Gastrocnemius medialis (tissue), 4 donors: Measurements from ENCODE around the gene HSP90AB1. TPM values are rescaled to one million over a fixed set of nuclear protein-coding genes. Genes with fewer than 3 reads are reported as not detected.

Source experiments
- ATAC-seq, 2 donors: fragments of 150-250 bp; one replicate each; pipeline ENCODE4 v1.9.1; 2016
- DNase-seq, 2 donors: peaks; one replicate each; pipeline ENCODE4 v3.0.0-alpha.2; 2019
- H3K27ac ChIP-seq, 4 donors: fragments of 200-600 bp; sonication (generic); 1 replicate in 1 of 4; 2 replicates in 3 of 4; pipeline ENCODE4 v1.5.1; 2016 to 2018; ENCODE audit warnings: mild to moderate bottlenecking in 2 of 4, moderate library complexity in 1 of 4
- H3K27me3 ChIP-seq, 3 donors: fragments of 200-600 bp; sonication (generic) in 2 of 3; 1 replicate in 1 of 3; 2 replicates in 2 of 3; pipeline versions ENCODE4 v1.5.1 to v1.6.0; 2016 to 2019; ENCODE audit warnings: mild to moderate bottlenecking in 1 of 3, moderate library complexity in 1 of 3
- H3K36me3 ChIP-seq, 2 donors: fragments of 200-600 bp; sonication (generic) in 1 of 2; one replicate each; pipeline ENCODE4 v1.5.1; 2017 to 2018
- H3K4me1 ChIP-seq, 2 donors: fragments of 200-600 bp; sonication (generic) in 1 of 2; one replicate each; pipeline ENCODE4 v1.5.1; 2016 to 2017; ENCODE audit warnings: mild to moderate bottlenecking in 2 of 2
- H3K4me3 ChIP-seq, 4 donors: fragments of 200-600 bp; sonication (generic) in 3 of 4; 1 replicate in 1 of 4; 2 replicates in 3 of 4; pipeline ENCODE4 v1.5.1; 2016 to 2019; ENCODE audit warnings: mild to moderate bottlenecking in 2 of 4
- H3K9me3 ChIP-seq, 3 donors: fragments of 200-600 bp; sonication (generic) in 2 of 3; 1 replicate in 1 of 3; 2 replicates in 2 of 3; pipeline ENCODE4 v1.5.1; 2016 to 2019
- POLR2A ChIP-seq, 2 donors: fragments of 450-650 bp; IDR thresholded peaks; one replicate each; pipeline ENCODE4 v1.6.1; 2017; ENCODE audit warnings: antibody characterized with exemption in 2 of 2, mild to moderate bottlenecking in 2 of 2, moderate library complexity in 2 of 2
- in situ Hi-C, 4 donors: fragments of 200-750 bp; cut with MboI; loops; one replicate each; pipeline versions ENCODE4 v1.15.0 to v1.8.0; 2017; ENCODE audit warnings: low sequenced_read_pairs in 4 of 4
- intact Hi-C: fragments of 100-400 bp; cut with DNase I; formaldehyde crosslinking; loops from one replicate; pipeline ENCODE4 v1.15.1; 2023; ENCODE audit warnings: low total_unique reads
- total RNA-seq, 4 donors: library from RNA; depleted of rRNA; stranded (reverse); fragments of >200 nt; gene quantifications; one replicate each; pipeline versions ENCODE4 v1.1.0 to v1.2.3, GENCODE V29; 2016
- TF ChIP-seq, protein P1 (sequence below), 5 experiments: fragments of 450-650 bp in 3 of 5; fragments of 200-600 bp in 2 of 5; sonication (generic) in 2 of 5; IDR thresholded peaks in 4 of 5; conservative IDR thresholded peaks in 1 of 5; 1 replicate in 4 of 5; 2 replicates in 1 of 5; pipeline ENCODE4 v1.5.1; 2016 to 2019; ENCODE audit warnings: antibody characterized with exemption in 5 of 5, mild to moderate bottlenecking in 3 of 5, moderate library complexity in 3 of 5

Gene HSP90AB1
- total RNA-seq, 4 donors from 2014 or later, result 878 to 1,576 (median 1,106) TPM

DNA sequence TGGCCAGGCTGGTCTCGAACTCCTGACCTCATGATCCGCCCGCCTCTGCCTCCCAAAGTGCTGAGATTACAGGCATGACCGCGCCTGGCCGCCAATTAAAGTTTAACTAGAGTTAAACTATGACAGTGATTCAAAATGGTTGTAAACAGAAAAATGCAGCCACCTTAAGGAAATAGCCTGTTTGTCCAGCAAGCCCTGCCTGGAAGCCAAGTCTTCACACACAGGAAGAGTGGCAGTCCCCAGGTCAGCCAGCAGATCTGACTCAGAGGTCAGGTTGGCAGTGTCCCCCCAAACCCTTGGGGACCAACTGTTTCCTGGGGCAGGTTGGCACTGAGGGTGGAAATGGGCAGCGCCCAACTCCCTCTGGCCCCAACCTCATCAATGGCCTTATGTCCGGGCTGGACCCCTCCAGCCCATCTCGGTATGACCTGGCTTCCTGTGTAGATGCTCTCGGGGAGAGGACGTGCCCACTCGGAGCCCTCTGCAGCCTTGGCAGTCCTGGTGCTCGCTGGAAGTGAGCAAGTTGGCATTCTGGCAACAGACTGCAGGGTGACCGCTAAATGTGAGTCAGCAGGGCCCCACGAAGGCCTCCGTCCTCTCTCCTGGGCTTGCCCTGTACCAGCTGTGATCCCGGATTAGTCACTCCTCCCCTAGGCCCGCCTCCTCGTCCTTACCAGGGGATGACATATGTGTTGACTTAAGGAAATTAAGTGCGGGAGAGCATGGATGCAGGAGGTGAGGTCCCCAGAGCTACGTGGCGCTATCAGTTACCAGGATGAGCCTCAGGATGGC is 9.7 kb upstream of the HSP90AB1 start:
- peaks cover 0 to 1% of the 10 kb centered on the region in 2 donors for H3K36me3 ChIP-seq
- peak; percentile 96 to 98 for DNase-seq
- ATAC-seq, result peak; percentile 81 to 83
- in situ Hi-C loops, result loop anchor here in 3 of 4 donors (5.0 to 25.0 kb wide), 3 partner anchors 62 to 125 kb away; no protein-coding TSS in a partner anchor
- H3K4me3 ChIP-seq, result peak overlapping the region; percentile 68 to 83 (median 74)
- H3K27me3 ChIP-seq, result no peaks in the 10 kb centered on the region
- intact Hi-C loops, result loop anchor here (1.0 to 5.0 kb wide), 2 partner anchors 10 to 130 kb away; partner anchors contain the start of gene HSP90AB1
- TF ChIP-seq, protein P1, sequence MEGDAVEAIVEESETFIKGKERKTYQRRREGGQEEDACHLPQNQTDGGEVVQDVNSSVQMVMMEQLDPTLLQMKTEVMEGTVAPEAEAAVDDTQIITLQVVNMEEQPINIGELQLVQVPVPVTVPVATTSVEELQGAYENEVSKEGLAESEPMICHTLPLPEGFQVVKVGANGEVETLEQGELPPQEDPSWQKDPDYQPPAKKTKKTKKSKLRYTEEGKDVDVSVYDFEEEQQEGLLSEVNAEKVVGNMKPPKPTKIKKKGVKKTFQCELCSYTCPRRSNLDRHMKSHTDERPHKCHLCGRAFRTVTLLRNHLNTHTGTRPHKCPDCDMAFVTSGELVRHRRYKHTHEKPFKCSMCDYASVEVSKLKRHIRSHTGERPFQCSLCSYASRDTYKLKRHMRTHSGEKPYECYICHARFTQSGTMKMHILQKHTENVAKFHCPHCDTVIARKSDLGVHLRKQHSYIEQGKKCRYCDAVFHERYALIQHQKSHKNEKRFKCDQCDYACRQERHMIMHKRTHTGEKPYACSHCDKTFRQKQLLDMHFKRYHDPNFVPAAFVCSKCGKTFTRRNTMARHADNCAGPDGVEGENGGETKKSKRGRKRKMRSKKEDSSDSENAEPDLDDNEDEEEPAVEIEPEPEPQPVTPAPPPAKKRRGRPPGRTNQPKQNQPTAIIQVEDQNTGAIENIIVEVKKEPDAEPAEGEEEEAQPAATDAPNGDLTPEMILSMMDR (IDR thresholded peaks at IDR 0.05 in 4 of 5, conservative IDR thresholded peaks at IDR 0.05 in 1 of 5), result no peak
- TF ChIP-seq POLR2A (IDR thresholded peaks at IDR 0.05), result no peak
- H3K9me3 ChIP-seq, result no peaks in the 10 kb centered on the region
- H3K27ac ChIP-seq, result peak overlapping the region; percentile 95 to 99 (median 98)
- H3K4me1 ChIP-seq, result peaks cover 40 to 47% of the 10 kb centered on the region in 2 donors

DNA sequence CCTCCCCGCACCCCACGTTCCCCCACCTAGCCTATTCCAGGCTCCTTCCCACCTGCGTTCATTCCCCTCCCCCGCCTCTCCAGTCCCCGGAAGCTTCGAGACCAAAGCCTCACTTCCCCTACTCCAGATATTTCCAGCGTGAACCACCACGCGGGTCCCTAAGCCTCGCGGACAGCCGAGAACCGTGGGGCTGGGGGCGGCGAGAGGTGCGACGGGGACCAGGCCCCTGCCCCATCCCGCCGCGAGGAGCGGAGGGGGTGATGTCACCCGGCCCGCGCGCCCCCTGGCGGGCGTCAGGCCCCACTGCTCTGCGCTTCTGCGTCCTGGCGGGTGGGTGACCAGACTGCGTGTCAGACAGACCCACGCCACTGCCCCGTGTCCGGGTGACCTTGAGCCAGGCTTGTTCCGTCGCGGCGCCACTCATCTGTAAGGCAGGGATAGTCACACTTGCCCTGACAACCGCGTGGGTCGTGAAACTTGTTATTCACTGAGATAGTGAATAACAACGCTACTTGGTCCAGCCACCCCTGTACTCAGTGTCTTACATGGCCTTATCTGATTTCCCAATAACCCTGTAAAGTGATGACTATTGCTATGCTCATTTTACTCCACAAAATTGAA is 9.0 kb upstream of the HSP90AB1 start:
- DNase-seq, result peak; percentile 57 to 83
- in situ Hi-C loops (loop anchor here in 3 of 4 donors (5.0 to 25.0 kb wide), 3 partner anchors 63 to 126 kb away; no protein-coding TSS in a partner anchor), intact Hi-C loops (loop anchor here (1.0 to 5.0 kb wide), 3 partner anchors 9 to 131 kb away; partner anchors contain the start of gene HSP90AB1)
- Histone ChIP-seq H3K9me3 (no peaks in the 10 kb centered on the region), H3K27ac (peak overlapping the region; percentile 95 to 99 (median 98)), H3K4me1 (peaks cover 35 to 42% of the 10 kb centered on the region in 2 donors), H3K4me3 (peak overlapping the region; percentile 68 to 83 (median 74)), H3K27me3 (no peaks in the 10 kb centered on the region), H3K36me3 (no peaks in the 10 kb centered on the region)
- peak; percentile 61 to 71 for TF ChIP-seq POLR2A (IDR thresholded peaks at IDR 0.05)
- TF ChIP-seq, protein P1 (IDR thresholded peaks at IDR 0.05 in 4 of 5, conservative IDR thresholded peaks at IDR 0.05 in 1 of 5), result peak; percentile 95 to 100 (median 99)
- ATAC-seq, result peak; percentile 71 to 74

DNA sequence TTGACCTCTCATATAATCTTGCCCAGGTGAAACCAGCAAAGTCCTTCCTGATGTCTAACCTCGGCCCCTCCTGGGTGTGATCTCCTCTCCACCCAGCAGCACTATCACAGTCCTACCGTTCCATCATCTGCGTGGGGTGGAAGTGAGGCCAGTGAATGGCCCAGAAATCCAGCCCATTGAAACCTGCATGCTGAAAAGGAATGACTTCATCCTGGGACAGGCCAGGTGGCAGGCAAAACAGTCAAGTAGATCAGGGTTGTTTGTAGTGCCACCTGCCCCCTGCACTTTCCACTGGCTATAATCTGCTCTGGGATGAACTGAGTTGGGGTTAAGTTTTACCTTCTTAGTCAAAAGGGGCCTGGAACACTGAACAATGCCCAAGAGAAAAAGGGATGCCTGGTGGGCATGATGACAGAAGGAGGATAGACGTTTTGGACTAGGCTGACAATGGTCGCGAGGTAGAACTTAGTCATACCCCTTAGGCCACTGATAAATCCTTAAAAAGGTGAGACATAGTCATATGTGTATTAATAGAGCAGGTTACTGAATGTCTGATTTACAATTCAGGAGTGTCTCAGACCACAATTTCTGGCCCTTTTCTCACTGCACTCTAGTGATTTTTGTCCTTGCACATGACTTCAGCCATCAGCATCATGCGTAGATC is 8.1 kb upstream of the HSP90AB1 start:
- intact Hi-C loops, result loop anchor here (1.0 to 5.0 kb wide), 2 partner anchors 67 to 132 kb away; no protein-coding TSS in a partner anchor
- Histone ChIP-seq H3K36me3 (no peaks in the 10 kb centered on the region), H3K27me3 (no peaks in the 10 kb centered on the region), H3K9me3 (no peaks in the 10 kb centered on the region), H3K27ac (peak overlapping the region; percentile 95 to 99 (median 98)), H3K4me3 (no peak overlapping the region), H3K4me1 (peaks cover 26 to 33% of the 10 kb centered on the region in 2 donors)
- in situ Hi-C loops, result loop anchor here in 3 of 4 donors (5.0 to 25.0 kb wide), 3 partner anchors 64 to 127 kb away; no protein-coding TSS in a partner anchor
- no peak for DNase-seq
- no peak for ATAC-seq
- TF ChIP-seq, protein P1 (IDR thresholded peaks at IDR 0.05 in 4 of 5, conservative IDR thresholded peaks at IDR 0.05 in 1 of 5), result no peak
- no peak for TF ChIP-seq POLR2A (IDR thresholded peaks at IDR 0.05)

DNA sequence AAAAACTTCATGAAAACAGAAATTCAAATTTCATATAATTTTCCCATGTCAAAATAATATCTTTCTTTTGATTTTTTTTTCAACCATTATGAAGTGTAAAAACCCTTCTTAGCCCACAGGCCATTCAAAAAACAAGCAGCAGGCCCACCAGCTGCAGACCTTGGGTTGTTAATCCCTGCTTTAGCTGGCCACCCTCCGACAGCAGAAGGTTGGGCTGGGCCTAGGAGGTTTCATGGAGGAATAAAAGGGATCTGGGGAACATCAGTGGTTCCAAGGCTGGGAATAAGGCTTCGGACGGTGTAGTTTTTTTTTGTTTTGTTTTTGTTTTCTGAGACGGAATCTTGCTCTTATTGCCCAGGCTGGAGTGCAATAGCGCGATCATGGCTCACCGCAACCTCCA is 3.6 kb upstream of the HSP90AB1 start:
- peaks cover 4 to 9% of the 10 kb centered on the region in 2 donors for H3K4me1 ChIP-seq
- ATAC-seq (no peak), DNase-seq (no peak)
- TF ChIP-seq, protein P1 (IDR thresholded peaks at IDR 0.05 in 4 of 5, conservative IDR thresholded peaks at IDR 0.05 in 1 of 5), result no peak
- no peak for TF ChIP-seq POLR2A (IDR thresholded peaks at IDR 0.05)
- no peak overlapping the region for H3K4me3 ChIP-seq
- no peak overlapping the region for H3K27ac ChIP-seq
- no peaks in the 10 kb centered on the region for H3K36me3 ChIP-seq
- in situ Hi-C loops (loop anchor here in 1 of 4 donors (25.0 kb wide), 1 partner anchor 131 kb away; no protein-coding TSS in a partner anchor), intact Hi-C loops (no loop called here)
- no peaks in the 10 kb centered on the region for H3K9me3 ChIP-seq
- H3K27me3 ChIP-seq, result no peaks in the 10 kb centered on the region
